Skin epidermis (tissue), 12 donors: ENCODE measurements around the gene CHMP4A.
A peak's percentile ranks its signal among the peaks of the same experiment; 100 is the strongest.
"Not testable (repeated sequence)": the region's sequence is repeated elsewhere in the genome, so short reads cannot be mapped to it uniquely, and the experiment has no call there.

Source experiments
- H3K27ac ChIP-seq, 21 experiments: fragments of 200-600 bp; sonication (generic) in 11 of 21; one replicate each; pipeline ENCODE4 v1.5.0; 2020; ENCODE audit warnings: mild to moderate bottlenecking in 3 of 21, inconsistent platforms in 2 of 21, moderate library complexity in 2 of 21
- H3K4me3 ChIP-seq, 7 experiments: fragments of 200-600 bp; sonication (generic) in 2 of 7; one replicate each; pipeline ENCODE4 v1.5.0; 2020; ENCODE audit warnings: inconsistent platforms in 2 of 7, mild to moderate bottlenecking in 2 of 7, moderate library complexity in 1 of 7

CHMP4A gene

DNA sequence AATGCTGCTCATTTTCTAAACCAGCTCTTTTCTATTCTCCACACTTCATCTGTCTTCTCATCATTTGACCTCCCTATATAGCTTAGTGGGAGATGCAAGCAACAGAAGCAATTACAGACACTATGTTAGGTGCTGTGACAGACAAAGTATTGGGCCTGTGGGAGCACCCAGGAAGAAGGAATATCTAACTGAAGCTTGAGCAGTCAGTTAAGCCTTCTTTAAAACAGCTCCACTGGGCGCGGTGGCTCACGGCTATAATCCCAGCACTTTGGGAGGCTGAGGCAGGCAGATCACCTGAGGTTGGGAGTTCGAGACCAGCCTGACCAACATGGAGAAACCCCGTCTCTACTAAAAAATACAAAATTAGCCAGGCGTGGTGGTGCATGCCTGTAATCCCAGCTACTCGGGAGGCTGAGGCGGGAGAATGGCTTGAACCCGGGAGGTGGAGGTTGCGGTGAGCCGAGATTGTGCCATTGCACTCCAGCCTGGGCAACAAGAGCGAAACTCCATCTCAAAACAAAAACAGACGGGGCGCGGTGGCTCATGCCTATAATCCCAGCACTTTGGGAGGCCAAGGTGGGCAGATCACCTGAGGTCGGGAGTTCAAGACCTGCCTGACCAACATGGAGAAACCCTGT is 9.9 kb downstream of the CHMP4A start:
- not testable (repeated sequence) for H3K4me3 ChIP-seq, H3K27ac ChIP-seq

DNA sequence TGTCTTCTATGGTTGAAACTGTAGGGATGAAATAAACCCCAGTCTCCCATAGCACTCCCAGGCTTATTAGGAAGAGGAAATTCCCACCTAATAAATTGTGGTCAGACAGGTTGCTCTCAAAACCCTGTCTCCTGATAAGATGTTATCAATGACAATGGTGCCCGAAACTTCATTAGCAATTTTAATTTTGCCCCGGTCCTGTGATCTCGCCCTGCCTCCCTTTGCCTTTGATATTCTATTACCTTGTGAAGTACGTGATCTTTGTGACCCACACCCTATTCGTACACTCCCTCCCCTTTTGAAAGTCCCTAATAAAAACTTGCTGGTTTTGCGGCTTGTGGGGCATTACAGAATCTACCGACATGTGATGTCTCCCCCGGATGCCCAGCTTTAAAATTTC is 10.8 kb downstream of the CHMP4A start:
- H3K4me3 ChIP-seq, H3K27ac ChIP-seq: not testable (repeated sequence)

DNA sequence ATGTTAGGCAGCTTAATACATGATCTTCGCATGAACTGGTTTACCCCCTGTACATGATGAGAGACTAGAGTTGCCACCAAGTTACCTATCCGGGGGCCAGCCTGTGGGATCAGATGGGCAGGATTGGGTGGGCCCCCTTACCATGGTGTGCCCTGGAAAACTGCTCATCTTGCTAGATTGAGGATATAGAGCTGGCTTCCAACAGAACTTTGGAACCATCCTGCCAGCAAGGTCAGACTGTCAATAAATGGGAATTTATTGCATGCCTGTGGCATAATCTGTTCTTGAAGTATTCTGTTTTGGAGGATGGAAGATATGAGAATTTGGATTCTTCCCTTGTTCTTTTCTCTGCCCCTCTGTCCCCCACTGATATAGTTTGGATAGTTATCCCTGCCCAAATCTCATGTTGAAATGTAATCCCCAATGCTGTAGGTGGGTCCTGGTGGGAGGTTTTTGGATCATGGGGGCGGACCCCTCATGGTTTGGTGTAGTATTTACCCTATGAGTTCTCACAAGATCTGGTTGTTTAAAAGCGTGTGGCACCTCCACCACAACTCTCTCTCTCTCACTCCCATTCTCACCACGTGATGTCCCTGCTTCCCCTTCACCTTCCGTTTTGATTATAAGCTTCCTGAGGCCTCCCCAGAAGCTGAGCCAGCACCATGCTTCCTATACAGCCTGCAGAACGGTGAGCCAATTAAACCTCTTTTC is 14.3 kb downstream of the CHMP4A start:
- H3K4me3 ChIP-seq, result no peak overlapping the region
- H3K27ac ChIP-seq, result peak overlapping the region in 2 of 21 experiments; percentile 23 to 33

DNA sequence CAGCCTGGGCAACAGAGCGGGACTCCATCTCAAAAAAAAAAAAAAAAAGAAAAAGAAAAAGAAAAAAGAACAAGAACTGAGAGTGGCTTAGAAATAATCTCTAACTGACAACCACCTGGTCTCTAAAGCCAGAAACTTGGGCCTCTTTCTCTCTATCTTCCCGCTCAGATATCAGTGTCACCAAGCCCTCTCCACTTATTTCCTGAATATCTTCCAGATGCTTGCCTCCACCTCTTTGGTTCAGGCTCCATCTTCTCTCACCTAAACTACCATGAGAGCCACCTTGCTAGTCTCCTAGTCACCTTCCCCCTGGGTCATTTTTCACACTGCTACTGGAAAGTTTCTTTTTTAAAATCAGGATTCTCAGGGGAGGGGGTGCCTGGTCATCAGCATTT is 16.2 kb downstream of the CHMP4A start:
- peak overlapping the region in 2 of 21 experiments; percentile 99 to 100 for H3K27ac ChIP-seq
- H3K4me3 ChIP-seq, result peak overlapping the region in 3 of 7 experiments; percentile 74 to 92 (median 75)

DNA sequence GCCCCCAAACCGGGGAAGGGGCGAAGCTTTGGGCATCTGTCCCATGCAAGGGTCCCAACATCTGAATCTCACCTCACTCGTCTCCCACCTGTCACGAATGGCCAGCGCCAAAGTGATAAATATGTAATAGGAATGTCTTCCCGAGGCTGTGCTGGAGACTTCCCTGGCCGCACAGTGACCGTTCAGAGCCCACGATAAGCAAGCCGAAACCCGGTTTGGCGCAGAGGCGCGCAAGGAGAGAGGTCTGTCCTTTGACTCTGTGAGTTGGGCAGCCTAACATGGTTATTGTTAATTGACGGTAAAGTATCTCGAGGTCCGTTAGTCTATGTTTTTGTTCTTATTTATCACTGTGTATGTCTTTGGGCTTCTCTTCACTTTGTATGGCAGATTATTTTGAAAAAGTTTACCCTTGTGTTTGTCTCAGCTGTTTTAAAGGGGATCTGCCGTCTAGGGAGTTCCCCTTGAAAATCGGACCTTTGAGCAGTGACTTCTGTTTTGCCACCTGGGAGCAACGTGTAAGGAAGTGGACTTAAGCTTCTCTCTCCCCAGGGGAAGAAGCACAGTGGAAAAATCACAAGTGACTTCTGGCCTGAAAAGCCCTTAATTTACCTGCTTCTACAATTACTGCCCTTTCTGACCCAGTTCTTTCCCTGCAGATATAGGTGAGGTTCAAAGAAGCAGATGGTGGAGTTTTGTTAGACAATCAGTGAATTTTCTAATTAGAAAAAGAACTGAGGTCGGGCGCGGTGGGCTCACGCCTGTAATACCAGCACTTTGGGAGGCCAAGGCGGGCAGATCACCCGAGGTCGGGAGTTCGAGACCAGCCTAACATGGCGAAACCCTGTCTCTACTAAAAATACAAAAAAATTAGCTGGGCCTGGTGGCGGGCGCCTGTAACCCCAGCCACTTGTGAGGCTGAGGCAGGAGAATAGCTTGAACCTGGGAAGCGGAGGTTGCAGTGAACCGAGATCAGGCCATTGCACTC is 16.9 kb downstream of the CHMP4A start:
- peak overlapping the region; percentile 53 to 92 (median 74) for H3K4me3 ChIP-seq
- peak overlapping the region; percentile 96 to 100 (median 99) for H3K27ac ChIP-seq

DNA sequence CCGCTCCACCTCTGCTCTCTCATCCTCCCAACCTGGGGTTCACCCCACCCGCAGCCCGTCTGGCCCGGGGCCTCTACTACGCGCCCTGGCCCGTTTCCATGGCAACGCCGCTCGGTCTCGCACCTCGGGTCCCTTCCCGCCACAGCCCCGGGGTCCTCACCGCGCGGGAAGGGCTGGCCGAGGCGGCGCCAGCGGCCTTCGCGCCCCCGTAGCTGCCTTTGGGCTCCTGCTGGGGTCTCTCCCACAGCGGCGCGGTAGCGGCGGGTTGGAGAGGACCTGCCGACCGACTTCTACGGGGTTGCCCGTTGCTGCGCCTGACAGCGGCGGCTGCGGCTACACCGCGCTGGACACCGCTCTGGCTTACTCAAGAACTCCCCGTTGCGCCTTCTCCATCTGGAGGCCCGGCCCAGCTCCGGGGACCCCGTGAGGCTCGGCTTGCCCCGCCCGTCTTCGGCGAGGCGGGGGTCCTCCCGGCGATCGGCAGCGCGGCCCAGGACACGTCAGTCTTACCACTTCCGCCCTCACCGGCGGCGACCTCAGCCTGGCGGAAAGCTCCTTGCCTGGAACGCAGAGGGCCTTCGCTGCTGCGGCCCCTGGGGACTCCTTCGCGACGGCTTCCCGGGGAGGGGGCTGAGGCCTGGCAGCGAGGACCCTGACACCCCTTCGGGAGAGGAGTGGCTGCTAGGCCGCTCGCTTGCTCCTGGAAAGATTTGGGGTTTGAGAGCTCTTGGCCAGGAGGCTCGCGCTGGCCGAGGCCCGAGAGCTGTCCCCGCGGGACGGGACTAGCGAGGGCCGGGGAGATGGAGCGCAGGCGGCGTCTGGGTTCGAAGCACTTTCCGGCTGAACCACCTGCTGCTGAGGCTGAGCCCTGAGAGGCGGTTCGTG is 17.9 kb downstream of the CHMP4A start, which contains the start of gene TM9SF1:
TM9SF1 (minus strand) TSS at position 256 of the 885 bp plus-strand sequence. CDS start 422 bp downstream, outside the sequence.
- H3K27ac ChIP-seq, result peak within 1 kb of the TSS; percentile 96 to 100 (median 99)
- H3K4me3 ChIP-seq, result peak within 1 kb of the TSS; percentile 53 to 92 (median 74)

DNA sequence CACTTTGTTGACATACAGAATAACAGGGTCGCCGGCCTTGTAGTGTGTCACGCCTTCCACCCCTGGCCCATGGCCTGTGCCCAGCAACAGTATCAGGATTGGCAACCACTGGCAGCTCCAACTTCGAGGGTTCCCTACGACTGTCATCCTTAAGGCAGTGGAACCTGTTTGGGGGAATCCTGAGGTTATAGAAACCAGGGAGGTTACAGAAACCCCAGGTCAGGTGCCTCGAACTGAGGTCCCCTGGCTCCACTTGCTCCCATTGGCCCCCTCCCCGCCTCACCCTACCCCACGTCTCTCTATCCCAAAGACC is 18.5 kb downstream of the CHMP4A start:
- peak overlapping the region; percentile 96 to 100 (median 99) for H3K27ac ChIP-seq
- H3K4me3 ChIP-seq, result peak overlapping the region; percentile 53 to 92 (median 74)

DNA sequence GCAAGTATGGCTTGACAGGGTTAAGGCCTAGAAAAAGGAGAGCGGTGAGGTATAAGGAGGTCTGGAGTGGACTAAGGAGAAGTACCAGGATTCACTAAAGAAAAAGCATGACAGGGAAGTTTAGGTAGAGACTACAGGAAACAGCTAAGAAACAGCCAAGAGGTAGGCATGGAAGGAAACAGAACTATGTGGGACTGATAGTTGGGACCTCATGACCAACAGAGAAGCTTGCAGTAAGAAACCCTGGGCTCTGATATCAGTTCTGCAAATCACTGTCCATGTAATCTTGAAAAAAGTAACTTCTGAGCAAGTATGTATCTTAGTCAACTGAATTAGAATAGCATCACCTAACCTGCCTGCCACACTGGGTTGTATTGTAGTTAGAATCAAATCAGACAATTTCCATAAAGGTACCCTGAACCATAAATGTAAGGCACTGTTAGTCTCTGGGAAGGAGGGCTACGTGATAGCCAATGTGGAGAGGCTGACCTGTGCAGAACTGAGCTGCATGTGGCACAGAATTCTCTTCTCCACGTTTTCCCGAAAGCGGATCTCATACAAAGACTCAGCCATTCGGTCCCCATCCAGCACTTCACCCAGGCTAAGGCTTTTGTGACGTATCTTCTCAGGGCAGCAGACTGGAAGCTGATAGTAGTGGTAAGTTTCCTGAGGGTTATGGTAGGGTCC is 19.0 kb downstream of the CHMP4A start:
- Histone ChIP-seq H3K27ac (peak overlapping the region; percentile 96 to 100 (median 99)), H3K4me3 (peak overlapping the region; percentile 53 to 92 (median 74))

DNA sequence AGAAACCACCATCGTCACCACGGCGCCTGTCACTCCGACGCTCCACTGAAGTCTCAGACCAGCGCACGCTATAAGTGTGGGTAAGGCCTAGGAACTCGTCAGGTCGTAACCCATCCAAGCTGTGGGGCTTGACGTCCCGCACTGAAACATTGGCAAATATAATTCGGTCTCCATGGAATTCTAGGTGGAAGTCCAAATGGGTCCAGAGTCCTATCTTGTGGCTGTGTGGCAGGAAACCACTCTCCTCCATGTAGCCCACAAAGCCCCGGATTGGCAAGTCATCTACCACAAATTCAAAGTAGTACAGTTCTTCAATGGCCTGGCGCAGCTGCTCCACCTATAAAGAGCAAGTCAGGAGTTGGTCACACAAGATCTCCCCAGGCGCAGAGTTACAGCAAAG is 20.4 kb downstream of the CHMP4A start:
- Histone ChIP-seq H3K27ac (no peak overlapping the region), H3K4me3 (no peak overlapping the region)

DNA sequence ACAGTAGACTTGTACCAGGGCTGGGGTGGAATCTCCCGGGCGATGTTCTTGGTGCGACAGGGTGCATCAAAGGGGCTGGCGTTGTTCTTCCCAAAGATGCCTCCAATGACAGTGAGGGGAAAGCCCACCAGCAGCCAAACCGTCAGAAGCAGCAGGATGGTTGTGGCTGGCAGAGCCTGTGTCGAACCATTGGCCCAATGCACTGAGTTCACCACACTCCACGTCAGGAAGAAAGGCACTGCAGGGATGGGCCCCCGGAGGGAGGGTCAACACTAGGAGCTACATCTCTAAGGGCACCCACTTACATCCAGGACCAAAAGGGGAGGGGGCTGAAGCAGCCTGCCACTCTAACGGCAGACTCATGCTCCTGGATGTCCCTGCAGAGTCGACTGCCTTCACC is 22.9 kb downstream of the CHMP4A start:
- Histone ChIP-seq H3K4me3 (no peak overlapping the region), H3K27ac (no peak overlapping the region)

DNA sequence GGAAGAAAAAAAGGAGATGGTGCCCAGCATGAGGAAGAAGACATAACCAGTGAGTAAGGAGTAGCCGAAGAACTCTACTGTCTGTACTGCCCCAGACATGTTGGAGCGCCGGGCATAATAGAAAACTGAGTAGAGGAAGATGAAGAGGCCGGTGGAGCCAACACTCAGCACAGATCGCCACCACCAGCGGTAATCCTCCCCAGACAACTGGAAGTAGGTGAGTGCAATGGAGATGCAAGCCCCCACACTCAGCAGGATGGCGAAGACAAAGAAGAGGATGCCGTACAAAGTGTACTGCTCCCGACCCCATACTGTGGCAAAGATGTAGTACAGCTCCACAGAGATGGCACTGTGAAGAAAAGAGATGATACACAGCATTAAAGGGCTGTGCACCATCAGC is 23.8 kb downstream of the CHMP4A start:
- Histone ChIP-seq H3K27ac (peak overlapping the region in 9 of 21 experiments; percentile 23 to 95 (median 86)), H3K4me3 (no peak overlapping the region)

DNA sequence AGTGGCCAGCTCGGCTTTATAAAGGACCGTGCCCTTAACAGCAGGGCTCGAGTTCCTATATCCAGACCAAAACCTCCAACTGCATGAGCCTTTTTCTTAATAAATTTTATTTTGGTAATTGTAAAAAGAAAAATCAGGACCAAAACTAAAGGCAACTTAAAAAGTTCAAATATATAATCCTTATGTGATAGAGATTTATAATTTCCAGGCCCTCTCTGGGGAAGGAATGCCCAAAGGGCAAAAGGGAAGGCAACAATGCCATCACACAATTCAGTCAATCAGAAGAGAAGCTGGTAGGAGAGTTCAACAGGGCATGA is 24.3 kb downstream of the CHMP4A start:
- Histone ChIP-seq H3K4me3 (peak overlapping the region in 5 of 7 experiments; percentile 56 to 81 (median 75)), H3K27ac (peak overlapping the region in 15 of 21 experiments; percentile 23 to 95 (median 73))

DNA sequence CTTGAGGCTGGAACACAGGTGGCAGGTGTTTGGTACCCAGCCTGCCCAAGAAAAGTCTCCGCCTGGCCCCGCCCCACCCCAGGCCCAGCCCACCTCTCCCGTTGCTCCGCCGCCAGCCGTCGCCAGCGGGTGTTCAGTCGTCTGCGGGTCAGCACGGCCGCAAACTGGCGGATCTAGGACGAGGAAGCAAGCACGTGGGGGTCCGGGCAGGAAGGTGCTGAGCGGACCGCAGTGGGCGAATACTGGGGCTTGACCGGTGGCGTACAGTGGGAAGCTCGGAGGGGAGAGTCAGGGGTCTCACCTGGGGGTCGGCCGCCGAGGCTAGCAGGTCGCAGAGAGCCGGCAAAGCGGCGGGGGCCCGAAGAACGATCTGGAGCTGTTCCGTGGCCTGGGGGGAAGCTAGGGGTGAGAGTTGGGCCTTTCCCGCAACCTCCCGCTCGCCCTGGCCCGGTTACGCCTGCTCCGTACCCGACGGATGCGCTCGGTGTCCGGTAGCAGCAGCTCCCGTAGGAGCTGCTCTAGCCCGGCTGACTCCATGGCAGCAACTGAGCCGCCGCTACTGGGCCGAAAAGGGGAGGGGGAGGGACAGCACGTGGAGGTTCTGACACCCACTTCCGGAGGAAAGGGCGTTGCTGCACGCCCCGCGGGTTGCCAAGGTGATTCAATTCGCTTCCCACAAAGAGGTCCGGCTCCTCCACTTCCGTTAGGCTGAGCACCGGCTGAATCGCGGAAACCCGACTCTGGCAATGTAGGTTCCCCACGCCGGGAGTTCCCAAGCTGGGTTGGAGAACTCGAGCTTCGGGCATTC is 24.8 kb downstream of the CHMP4A start, which contains the start of gene IPO4:
IPO4 (minus strand) TSS at position 566 of the 808 bp plus-strand sequence; CDS start at position 537, 29 bp downstream.
- peak within 1 kb of the TSS; percentile 31 to 95 (median 81) for H3K27ac ChIP-seq

DNA sequence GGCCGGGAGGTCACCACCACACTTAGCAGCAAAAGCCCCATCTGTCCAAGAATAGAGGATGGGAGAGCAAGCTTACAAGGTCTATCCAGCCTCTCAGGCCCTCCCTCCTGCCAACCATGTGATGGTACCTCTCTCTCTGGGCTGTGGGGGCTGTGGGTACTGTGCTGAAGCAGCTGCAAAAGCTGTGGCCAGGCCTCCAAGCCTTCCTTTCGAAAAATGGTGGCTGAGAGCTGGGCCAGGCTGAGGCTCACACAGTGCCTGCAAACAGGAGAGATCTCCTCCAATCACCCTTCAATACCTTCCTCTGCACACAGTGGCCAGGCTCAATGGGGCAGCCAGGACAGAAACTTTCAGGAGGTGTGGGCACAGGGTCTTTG is 25.8 kb downstream of the CHMP4A start:
- peak overlapping the region in 2 of 7 experiments; percentile 56 to 81 for H3K4me3 ChIP-seq

More for the DNA sequence above, 24.8 kb downstream of the CHMP4A start, which contains the start of gene IPO4:
- peak within 1 kb of the TSS; percentile 51 to 81 (median 75) for H3K4me3 ChIP-seq

DNA sequence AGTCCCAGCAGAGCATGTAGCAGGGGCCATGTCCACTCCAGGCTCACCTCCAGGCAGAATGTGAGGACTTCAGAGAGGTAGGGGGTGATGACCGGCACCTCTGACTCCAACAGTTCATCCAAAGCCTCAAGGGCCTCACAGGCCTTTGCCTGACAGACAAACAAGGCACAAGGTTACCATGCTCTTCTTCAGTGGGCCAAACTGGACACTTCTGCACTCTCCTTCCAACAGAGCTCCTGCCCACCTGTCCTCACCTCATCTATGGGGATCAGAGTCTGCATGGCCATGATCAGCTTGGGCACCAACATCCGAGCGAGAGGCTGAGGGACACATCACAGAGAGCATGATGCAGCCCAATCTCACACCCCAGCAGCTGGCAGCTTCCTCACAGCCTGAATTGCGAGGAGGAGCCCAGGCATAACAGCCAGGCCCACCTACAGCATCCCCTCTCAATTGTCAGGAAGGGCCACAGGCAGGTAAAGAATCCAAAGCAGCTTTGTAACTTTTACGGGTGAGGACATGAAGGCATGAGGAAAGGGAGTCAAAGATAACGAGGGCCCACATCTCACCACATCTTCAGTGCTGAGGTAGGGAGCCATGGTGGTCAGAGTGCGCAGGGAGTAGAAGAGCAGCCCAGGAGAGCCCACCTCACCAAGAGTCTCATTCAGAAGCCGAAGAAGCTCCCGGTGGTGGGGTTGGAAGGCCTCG is 26.3 kb downstream of the CHMP4A start:
- Histone ChIP-seq H3K4me3 (peak overlapping the region in 1 of 7 experiments; percentile 56), H3K27ac (peak overlapping the region in 4 of 21 experiments; percentile 54 to 93 (median 82))

More for the DNA sequence above, 25.8 kb downstream of the CHMP4A start:
- peak overlapping the region in 8 of 21 experiments; percentile 54 to 95 (median 86) for H3K27ac ChIP-seq

DNA sequence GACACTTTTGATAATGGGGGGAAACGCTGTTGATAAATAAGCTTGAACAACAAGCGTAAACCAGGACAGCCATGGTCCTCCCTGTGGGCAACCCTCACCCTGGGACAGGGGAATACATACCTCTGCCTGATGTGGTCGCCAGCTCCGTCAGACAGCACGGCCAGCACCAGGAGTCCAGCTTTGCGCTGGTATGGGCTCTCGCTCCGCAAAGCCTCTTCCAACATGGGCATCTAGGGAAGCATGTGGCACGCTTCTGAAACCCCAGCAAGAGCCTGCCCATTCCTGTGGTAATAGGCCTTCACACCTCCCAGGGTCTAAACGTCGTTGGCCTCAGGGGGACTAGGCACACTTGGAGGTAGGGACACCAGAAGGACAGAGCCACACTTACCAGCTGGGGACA is 27.5 kb downstream of the CHMP4A start:
- H3K27ac ChIP-seq, result peak overlapping the region in 1 of 21 experiments; percentile 3
- H3K4me3 ChIP-seq, result no peak overlapping the region

DNA sequence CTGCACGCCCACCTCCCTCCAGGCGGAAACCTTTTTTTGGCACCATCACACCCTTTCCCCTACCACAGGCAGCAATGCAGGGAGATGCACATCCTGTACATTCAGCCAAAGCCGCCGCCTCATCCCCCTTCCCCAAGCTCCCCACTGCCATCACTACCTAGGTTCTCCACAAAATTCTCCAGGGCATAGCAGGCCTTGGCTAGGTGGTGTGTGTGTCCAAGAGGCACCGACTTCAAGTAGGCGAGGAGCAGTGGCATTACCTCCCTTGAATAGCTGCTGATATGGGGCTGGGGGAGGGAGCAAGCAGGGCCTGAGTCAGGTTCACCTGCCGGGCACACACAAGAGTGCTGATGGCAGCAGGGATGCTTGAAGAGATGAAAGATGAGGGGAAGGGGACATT is 28.3 kb downstream of the CHMP4A start:
- Histone ChIP-seq H3K4me3 (no peak overlapping the region), H3K27ac (no peak overlapping the region)
